ENCODE results near the gene TWIST2. TPM values are rescaled to one million over a fixed set of nuclear protein-coding genes. Genes with fewer than 3 reads are reported as not detected.

TWIST2 gene
- total RNA-seq: 10 to 100 TPM in 1 of 2 donors, 1 to 10 TPM in 1; 6.2 to 26.1 TPM

DNA sequence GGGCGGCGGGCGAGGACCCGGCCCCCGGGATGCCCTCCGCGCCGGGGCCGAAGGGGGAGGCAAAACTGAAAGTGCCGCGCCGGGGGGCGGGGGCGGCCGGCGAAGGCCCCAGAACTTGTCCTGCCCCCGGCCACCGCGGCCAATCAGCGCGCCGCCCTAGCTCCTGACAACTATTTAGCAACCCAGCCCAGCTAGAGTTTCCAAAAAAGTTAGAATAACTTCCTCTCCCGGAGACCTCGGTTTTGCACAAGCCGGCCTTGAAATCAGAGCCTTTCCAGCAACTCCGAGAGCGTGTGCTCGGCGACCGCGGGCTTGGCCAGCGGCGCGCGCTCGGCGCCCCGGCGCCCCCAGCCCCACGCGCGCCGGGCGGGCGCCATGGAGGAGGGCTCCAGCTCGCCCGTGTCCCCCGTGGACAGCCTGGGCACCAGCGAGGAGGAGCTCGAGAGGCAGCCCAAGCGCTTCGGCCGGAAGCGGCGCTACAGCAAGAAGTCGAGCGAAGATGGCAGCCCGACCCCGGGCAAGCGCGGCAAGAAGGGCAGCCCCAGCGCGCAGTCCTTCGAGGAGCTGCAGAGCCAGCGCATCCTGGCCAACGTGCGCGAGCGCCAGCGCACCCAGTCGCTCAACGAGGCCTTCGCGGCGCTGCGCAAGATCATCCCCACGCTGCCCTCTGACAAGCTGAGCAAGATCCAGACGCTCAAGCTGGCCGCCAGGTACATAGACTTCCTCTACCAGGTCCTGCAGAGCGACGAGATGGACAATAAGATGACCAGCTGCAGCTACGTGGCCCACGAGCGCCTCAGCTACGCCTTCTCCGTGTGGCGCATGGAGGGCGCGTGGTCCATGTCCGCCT is at the start of gene TWIST2:
TSS of gene TWIST2 (plus strand) at position 245 of the 850 bp plus-strand sequence. CDS start at position 376, 131 bp downstream.
- peaks cover 0 to 28% of the 10 kb centered on the region in 2 donors for H3K4me1 ChIP-seq
- TF ChIP-seq, protein P1, sequence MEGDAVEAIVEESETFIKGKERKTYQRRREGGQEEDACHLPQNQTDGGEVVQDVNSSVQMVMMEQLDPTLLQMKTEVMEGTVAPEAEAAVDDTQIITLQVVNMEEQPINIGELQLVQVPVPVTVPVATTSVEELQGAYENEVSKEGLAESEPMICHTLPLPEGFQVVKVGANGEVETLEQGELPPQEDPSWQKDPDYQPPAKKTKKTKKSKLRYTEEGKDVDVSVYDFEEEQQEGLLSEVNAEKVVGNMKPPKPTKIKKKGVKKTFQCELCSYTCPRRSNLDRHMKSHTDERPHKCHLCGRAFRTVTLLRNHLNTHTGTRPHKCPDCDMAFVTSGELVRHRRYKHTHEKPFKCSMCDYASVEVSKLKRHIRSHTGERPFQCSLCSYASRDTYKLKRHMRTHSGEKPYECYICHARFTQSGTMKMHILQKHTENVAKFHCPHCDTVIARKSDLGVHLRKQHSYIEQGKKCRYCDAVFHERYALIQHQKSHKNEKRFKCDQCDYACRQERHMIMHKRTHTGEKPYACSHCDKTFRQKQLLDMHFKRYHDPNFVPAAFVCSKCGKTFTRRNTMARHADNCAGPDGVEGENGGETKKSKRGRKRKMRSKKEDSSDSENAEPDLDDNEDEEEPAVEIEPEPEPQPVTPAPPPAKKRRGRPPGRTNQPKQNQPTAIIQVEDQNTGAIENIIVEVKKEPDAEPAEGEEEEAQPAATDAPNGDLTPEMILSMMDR (IDR thresholded peaks at IDR 0.05): no peak

DNA sequence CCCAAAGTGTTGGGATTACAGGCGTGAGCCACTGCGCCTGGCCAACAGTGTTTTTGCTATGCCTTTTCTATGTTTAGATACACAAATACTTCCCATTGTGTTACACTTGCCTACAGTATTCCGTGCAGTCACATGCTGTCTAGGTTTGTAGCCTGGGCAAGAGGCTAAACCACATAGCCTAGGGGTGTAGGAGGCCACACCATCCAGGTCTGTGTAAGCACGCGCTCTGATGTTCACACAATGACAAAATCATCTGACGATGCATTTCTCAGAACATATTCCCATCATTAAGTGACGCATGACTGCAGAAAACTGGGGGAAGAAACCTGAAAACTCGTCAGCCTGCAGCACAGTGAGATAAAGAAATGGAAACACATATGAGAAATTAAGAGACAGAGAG is 46.1 kb upstream of the TWIST2 start:
- no peaks in the 10 kb centered on the region for H3K27me3 ChIP-seq

More for the DNA sequence above, at the start of gene TWIST2:
- peak; percentile 91 for DNase-seq (ENCODE audit: low spot score)
- H3K4me3 ChIP-seq: peak within 1 kb of the TSS; percentile 51 to 62
- peak within 1 kb of the TSS; percentile 71 to 76 for H3K27ac ChIP-seq
- H3K9me3 ChIP-seq: no peaks in the 10 kb centered on the region
- no peaks in the 10 kb centered on the region for H3K36me3 ChIP-seq
- peaks cover 0 to 25% of the 10 kb centered on the region in 2 donors for H3K27me3 ChIP-seq

DNA sequence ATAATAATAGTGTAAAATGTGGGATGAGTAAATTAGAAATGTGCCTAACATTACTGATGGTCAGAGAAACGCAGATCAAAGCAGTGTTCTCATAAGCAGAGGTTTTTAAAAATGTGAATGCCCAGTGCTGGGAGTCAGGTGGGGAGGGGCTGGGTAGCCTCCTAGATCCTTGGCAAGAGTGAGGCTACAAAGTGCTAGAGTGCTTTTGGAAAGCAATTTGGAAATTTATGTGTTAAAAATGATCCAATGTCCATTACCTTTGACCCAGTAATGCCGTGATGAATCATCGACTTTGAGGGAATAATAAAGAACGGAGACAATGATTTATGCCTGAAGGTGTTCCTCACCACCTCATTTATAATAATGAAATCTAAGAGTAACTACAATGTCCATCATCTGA is 44.9 kb upstream of the TWIST2 start:
- Histone ChIP-seq H3K27me3 (no peaks in the 10 kb centered on the region), H3K4me3 (no peak overlapping the region), H3K4me1 (no peaks in the 10 kb centered on the region), H3K36me3 (no peaks in the 10 kb centered on the region), H3K27ac (no peak overlapping the region), H3K9me3 (no peaks in the 10 kb centered on the region)
- no peak for DNase-seq (ENCODE audit: low spot score)
- TF ChIP-seq, protein P1 (IDR thresholded peaks at IDR 0.05): no peak

More for the DNA sequence above, 46.1 kb upstream of the TWIST2 start:
- Histone ChIP-seq H3K27ac (no peak overlapping the region), H3K4me1 (no peaks in the 10 kb centered on the region), H3K4me3 (no peak overlapping the region), H3K36me3 (no peaks in the 10 kb centered on the region), H3K9me3 (no peaks in the 10 kb centered on the region)
- TF ChIP-seq, protein P1 (IDR thresholded peaks at IDR 0.05): no peak
- no peak for DNase-seq (ENCODE audit: low spot score)

DNA sequence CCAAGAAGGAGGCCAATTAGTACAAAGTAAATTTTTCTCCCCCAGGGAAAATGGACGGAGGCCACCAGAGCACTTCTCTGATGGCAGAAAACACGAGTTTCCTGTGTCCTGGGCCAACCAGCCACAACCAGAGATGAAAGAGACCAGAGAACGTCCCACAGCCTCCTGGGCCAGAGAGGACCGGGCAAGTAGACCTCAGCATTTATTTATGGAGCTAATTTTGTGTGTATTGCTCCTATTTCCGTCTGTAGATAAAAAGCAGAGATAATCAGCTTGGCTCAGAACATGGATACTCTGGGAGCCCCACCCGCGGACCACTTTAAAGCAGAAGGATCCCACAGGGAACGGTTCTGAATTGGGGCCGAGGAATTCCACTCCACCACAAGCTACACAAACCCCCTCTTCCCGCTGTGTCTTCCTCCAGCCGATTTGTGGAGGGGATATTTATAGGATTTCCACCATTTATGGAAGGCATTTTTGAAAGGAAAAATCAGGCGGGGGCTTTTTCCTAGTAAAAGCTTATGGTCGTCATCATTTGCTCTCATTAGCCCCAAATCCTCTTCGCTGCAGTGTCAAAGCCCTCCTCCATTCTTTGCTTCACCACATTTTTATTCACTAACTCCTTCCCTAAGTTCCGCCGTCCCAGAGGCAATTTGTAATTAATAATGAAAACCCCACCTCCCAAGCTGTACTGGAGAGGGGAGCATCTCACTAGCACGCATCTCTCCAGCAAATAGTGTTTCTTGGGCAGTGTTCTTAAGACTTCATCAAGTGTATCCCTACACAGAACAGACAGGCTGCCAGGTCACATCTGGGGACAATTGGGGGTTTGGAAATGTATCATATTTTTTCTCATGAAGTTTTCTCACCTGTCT is 43.7 kb upstream of the TWIST2 start:
- Histone ChIP-seq H3K4me1 (no peaks in the 10 kb centered on the region), H3K36me3 (no peaks in the 10 kb centered on the region), H3K27ac (no peak overlapping the region), H3K4me3 (no peak overlapping the region), H3K27me3 (no peaks in the 10 kb centered on the region), H3K9me3 (peaks cover 0 to 9% of the 10 kb centered on the region in 2 donors)
- no peak for DNase-seq (ENCODE audit: low spot score)
- TF ChIP-seq, protein P1 (IDR thresholded peaks at IDR 0.05): no peak

DNA sequence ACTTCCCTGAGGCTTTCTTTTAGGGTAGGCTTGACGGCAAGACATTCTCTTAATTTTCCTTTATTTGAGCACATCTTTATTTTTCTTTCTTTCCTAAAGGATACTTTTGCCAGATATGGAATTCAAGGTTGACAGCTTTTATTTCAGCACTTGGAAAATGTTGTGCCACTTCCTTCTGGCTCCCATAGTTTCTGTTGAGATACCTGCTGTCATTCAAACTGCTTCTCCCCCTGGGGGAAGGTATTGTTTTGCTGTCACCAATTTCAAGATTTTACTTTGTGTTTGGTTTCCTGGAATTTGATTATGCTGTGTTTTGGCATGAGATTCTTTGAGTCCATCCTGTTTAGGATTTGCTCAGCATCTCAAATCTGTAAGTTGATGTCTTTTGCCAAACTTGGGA is 39.1 kb upstream of the TWIST2 start:
- TF ChIP-seq, protein P1 (IDR thresholded peaks at IDR 0.05): no peak
- DNase-seq (ENCODE audit: low spot score): no peak
- H3K9me3 ChIP-seq: peaks cover 0 to 10% of the 10 kb centered on the region in 2 donors

More for the DNA sequence above, 39.1 kb upstream of the TWIST2 start:
- Histone ChIP-seq H3K27ac (no peak overlapping the region), H3K36me3 (no peaks in the 10 kb centered on the region), H3K4me3 (no peak overlapping the region), H3K27me3 (no peaks in the 10 kb centered on the region), H3K4me1 (no peaks in the 10 kb centered on the region)

All from right atrium auricular region (tissue), 2 donors.